ENCODE results near the gene IGFL2.

GRCh38 chr19:46113726-46114125, 34.3 kb upstream of the IGFL2 start:
- TF ChIP-seq POLR2A (IDR thresholded peaks at IDR 0.05; ENCODE audit: low read depth, low read length) (no peak), MAZ (IDR thresholded peaks at IDR 0.05; ENCODE audit: borderline replicate concordance, low read depth, low read length) (no peak), MXI1 (IDR thresholded peaks at IDR 0.05; ENCODE audit: borderline replicate concordance, low read depth, low read length) (no peak)
- TF ChIP-seq, protein P1, sequence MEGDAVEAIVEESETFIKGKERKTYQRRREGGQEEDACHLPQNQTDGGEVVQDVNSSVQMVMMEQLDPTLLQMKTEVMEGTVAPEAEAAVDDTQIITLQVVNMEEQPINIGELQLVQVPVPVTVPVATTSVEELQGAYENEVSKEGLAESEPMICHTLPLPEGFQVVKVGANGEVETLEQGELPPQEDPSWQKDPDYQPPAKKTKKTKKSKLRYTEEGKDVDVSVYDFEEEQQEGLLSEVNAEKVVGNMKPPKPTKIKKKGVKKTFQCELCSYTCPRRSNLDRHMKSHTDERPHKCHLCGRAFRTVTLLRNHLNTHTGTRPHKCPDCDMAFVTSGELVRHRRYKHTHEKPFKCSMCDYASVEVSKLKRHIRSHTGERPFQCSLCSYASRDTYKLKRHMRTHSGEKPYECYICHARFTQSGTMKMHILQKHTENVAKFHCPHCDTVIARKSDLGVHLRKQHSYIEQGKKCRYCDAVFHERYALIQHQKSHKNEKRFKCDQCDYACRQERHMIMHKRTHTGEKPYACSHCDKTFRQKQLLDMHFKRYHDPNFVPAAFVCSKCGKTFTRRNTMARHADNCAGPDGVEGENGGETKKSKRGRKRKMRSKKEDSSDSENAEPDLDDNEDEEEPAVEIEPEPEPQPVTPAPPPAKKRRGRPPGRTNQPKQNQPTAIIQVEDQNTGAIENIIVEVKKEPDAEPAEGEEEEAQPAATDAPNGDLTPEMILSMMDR (conservative IDR thresholded peaks at IDR 0.05; ENCODE audit: low read depth, low read length), result no peak

All from IMR-90 (cell line).